ENCODE measurements around the gene LYST. TPM values are rescaled to one million over a fixed set of nuclear protein-coding genes. Genes with fewer than 3 reads are reported as not detected.

LYST gene
- polyA plus RNA-seq, 1 donor from 2014 or later: 23.4 TPM

- Histone ChIP-seq H3K4me3 (ENCODE audit: low read length) (no peak overlapping the region), H2AFZ (ENCODE audit: low read depth, low read length) (no peak overlapping the region), H3K4me2 (ENCODE audit: low read length) (no peak overlapping the region), H3K9me3 (ENCODE audit: low read length) (no peaks in the 10 kb centered on the region), H3K36me3 (ENCODE audit: insufficient read depth, low read length) (no peaks in the 10 kb centered on the region), H3F3A (ENCODE audit: insufficient read depth, low read length, poor library complexity, severe bottlenecking) (no peaks in the 10 kb centered on the region), H3K27me3 (ENCODE audit: insufficient read depth, low read depth, low read length) (no peaks in the 10 kb centered on the region), H3K27ac (ENCODE audit: low read length) (no peak overlapping the region), H3K9me2 (ENCODE audit: insufficient read depth, low read length) (no peaks in the 10 kb centered on the region), H3K79me2 (replicated peaks; ENCODE audit: insufficient read depth, low read length) (no peaks in the 10 kb centered on the region), H4K20me1 (ENCODE audit: insufficient read depth) (no peaks in the 10 kb centered on the region), H3K9ac (ENCODE audit: low read length) (no peak overlapping the region)
- TF ChIP-seq TAF1 (IDR thresholded peaks at IDR 0.05; ENCODE audit: low read depth) (no peak), RAD21 (conservative IDR thresholded peaks at IDR 0.05) (no peak), SMC3 (conservative IDR thresholded peaks at IDR 0.05; ENCODE audit: poor library complexity) (no peak), REST (IDR thresholded peaks at IDR 0.05; ENCODE audit: borderline replicate concordance) (no peak), CTCF (IDR thresholded peaks at IDR 0.05; ENCODE audit: poor library complexity, severe bottlenecking) (no peak), EP300 (conservative IDR thresholded peaks at IDR 0.05; ENCODE audit: poor library complexity, severe bottlenecking) (no peak), EZH2 (IDR thresholded peaks at IDR 0.05; ENCODE audit: borderline replicate concordance, insufficient read depth, low read length, poor library complexity, severe bottlenecking) (no peak)
These were observed 248.9 kb downstream of the LYST start for GRCh38 chr1:235617808-235618207.

GRCh38 chr1:235617140-235617539 lies 249.6 kb downstream of the LYST start:
- no peak overlapping the region for H3K27ac ChIP-seq (ENCODE audit: low read length)
- H3K4me3 ChIP-seq (ENCODE audit: low read length): no peak overlapping the region
- H3K4me2 ChIP-seq (ENCODE audit: low read length): no peak overlapping the region
- no peaks in the 10 kb centered on the region for H4K20me1 ChIP-seq (ENCODE audit: insufficient read depth)
- no peak for TF ChIP-seq SMC3 (conservative IDR thresholded peaks at IDR 0.05; ENCODE audit: poor library complexity)
- no peak for TF ChIP-seq POLR2AphosphoS5 (IDR thresholded peaks at IDR 0.05)
- no peak for TF ChIP-seq MXI1 (conservative IDR thresholded peaks at IDR 0.05; ENCODE audit: poor library complexity, severe bottlenecking)
- no peak for TF ChIP-seq CTCF (IDR thresholded peaks at IDR 0.05; ENCODE audit: poor library complexity, severe bottlenecking)
- no peak for TF ChIP-seq RAD21 (conservative IDR thresholded peaks at IDR 0.05)
- no peak for TF ChIP-seq EZH2 (IDR thresholded peaks at IDR 0.05; ENCODE audit: borderline replicate concordance, insufficient read depth, low read length, poor library complexity, severe bottlenecking)
- TF ChIP-seq TAF1 (IDR thresholded peaks at IDR 0.05; ENCODE audit: low read depth): no peak
- TF ChIP-seq EP300 (conservative IDR thresholded peaks at IDR 0.05; ENCODE audit: poor library complexity, severe bottlenecking): no peak
- TF ChIP-seq REST (IDR thresholded peaks at IDR 0.05; ENCODE audit: borderline replicate concordance): no peak
- H3K9me2 ChIP-seq (ENCODE audit: insufficient read depth, low read length): no peaks in the 10 kb centered on the region
- no peaks in the 10 kb centered on the region for H3F3A ChIP-seq (ENCODE audit: insufficient read depth, low read length, poor library complexity, severe bottlenecking)
- H3K36me3 ChIP-seq (ENCODE audit: insufficient read depth, low read length): no peaks in the 10 kb centered on the region
- H3K9ac ChIP-seq (ENCODE audit: low read length): no peak overlapping the region
- no peak overlapping the region for H2AFZ ChIP-seq (ENCODE audit: low read depth, low read length)
- no peaks in the 10 kb centered on the region for H3K27me3 ChIP-seq (ENCODE audit: insufficient read depth, low read depth, low read length)
- H3K9me3 ChIP-seq (ENCODE audit: low read length): no peaks in the 10 kb centered on the region
- no peaks in the 10 kb centered on the region for H3K79me2 ChIP-seq (replicated peaks; ENCODE audit: insufficient read depth, low read length)

All from neural cell (in vitro differentiated cells).